Tibial nerve (tissue), 4 donors: ENCODE results near the gene IZUMO2. TPM values are rescaled to one million over a fixed set of nuclear protein-coding genes. Genes with fewer than 3 reads are reported as not detected.
A peak's percentile ranks its signal among the peaks of the same experiment; 100 is the strongest.

ENCODE experiments used
- DNase-seq, 2 donors: peaks; one replicate each; pipeline ENCODE4 v3.0.0-alpha.2; 2019; ENCODE audit warnings: low spot score in 2 of 2
- H3K27ac ChIP-seq, 4 donors: fragments of 200-600 bp; sonication (generic) in 3 of 4; one replicate each; pipeline ENCODE4 v1.5.1; 2017 to 2019; ENCODE audit warnings: mild to moderate bottlenecking in 1 of 4
- H3K27me3 ChIP-seq, 2 donors: fragments of 200-600 bp; sonication (generic) in 1 of 2; one replicate each; pipeline versions ENCODE4 v1.5.1 to v1.6.0; 2017 to 2019
- H3K36me3 ChIP-seq, 3 donors: fragments of 200-600 bp; sonication (generic); one replicate each; pipeline ENCODE4 v1.5.1; 2018 to 2019
- H3K4me1 ChIP-seq, 4 donors: fragments of 200-600 bp; sonication (generic) in 3 of 4; one replicate each; pipeline ENCODE4 v1.5.1; 2017 to 2019
- H3K4me3 ChIP-seq, 4 donors: fragments of 200-600 bp; sonication (generic) in 3 of 4; one replicate each; pipeline ENCODE4 v1.5.1; 2017 to 2019; ENCODE audit warnings: mild to moderate bottlenecking in 1 of 4, moderate library complexity in 1 of 4
- H3K9me3 ChIP-seq, 4 donors: fragments of 200-600 bp; sonication (generic) in 3 of 4; one replicate each; pipeline ENCODE4 v1.5.1; 2017 to 2019
- CTCF ChIP-seq, 5 experiments: fragments of 200-600 bp in 3 of 5; fragments of 450-650 bp in 2 of 5; sonication (generic) in 3 of 5; IDR thresholded peaks; one replicate each; pipeline ENCODE4 v1.5.1; 2016 to 2019; ENCODE audit warnings: antibody characterized with exemption in 5 of 5, mild to moderate bottlenecking in 3 of 5, moderate library complexity in 2 of 5
- EP300 ChIP-seq, 2 donors: sonication (generic); formaldehyde crosslinking; IDR thresholded peaks; one replicate each; pipeline ENCODE4 v1.6.1; 2017; ENCODE audit warnings: antibody characterized with exemption in 2 of 2, mild to moderate bottlenecking in 1 of 2
- POLR2A ChIP-seq, 2 donors: fragments of 450-650 bp; IDR thresholded peaks; one replicate each; pipeline ENCODE4 v1.6.1; 2017; ENCODE audit warnings: antibody characterized with exemption in 2 of 2, mild to moderate bottlenecking in 2 of 2, moderate library complexity in 2 of 2
- WGBS, 2 donors: methylation state at CpG; one replicate each; pipeline ENCODE4 v1.1.5; 2018; 5-methylcytosine and 5-hydroxymethylcytosine counted together
- total RNA-seq, 4 donors: library from RNA; depleted of rRNA; stranded (reverse); fragments of >200 nt; gene quantifications; one replicate each; pipeline ENCODE4 v1.1.0, GENCODE V29; 2016

Gene IZUMO2
- total RNA-seq, 4 donors from 2014 or later: not detected

- Histone ChIP-seq H3K9me3 (peaks cover 0 to 21% (median 5%) of the 10 kb centered on the region in 4 donors), H3K36me3 (no peaks in the 10 kb centered on the region), H3K4me3 (no peak overlapping the region), H3K27ac (no peak overlapping the region), H3K4me1 (no peaks in the 10 kb centered on the region), H3K27me3 (peaks cover 0 to 7% of the 10 kb centered on the region in 2 donors)
- no peak for TF ChIP-seq POLR2A (IDR thresholded peaks at IDR 0.05)
- no peak for TF ChIP-seq CTCF (IDR thresholded peaks at IDR 0.05)
- no peak for DNase-seq
Measured at GRCh38 chr19:50158577-50158976, 4.5 kb downstream of the IZUMO2 start.

- 83 to 89% methylated on average over 8 of the region's 8 CpGs for WGBS, 2 donors
- H3K27me3 ChIP-seq: no peaks in the 10 kb centered on the region
Measured at GRCh38 chr19:50155520-50156109, 7.5 kb downstream of the IZUMO2 start.

GRCh38 chr19:50154529-50154928 lies 8.6 kb downstream of the IZUMO2 start:
- no peaks in the 10 kb centered on the region for H3K36me3 ChIP-seq
- WGBS, 2 donors: 80 to 81% methylated on average over 16 of the region's 16 CpGs
- H3K4me3 ChIP-seq: no peak overlapping the region
- DNase-seq: no peak
- H3K27ac ChIP-seq: no peak overlapping the region
- TF ChIP-seq EP300 (IDR thresholded peaks at IDR 0.05): no peak
- TF ChIP-seq CTCF (IDR thresholded peaks at IDR 0.05): no peak
- no peak for TF ChIP-seq POLR2A (IDR thresholded peaks at IDR 0.05)
- H3K27me3 ChIP-seq: no peaks in the 10 kb centered on the region
- peaks cover 0 to 20% (median 5%) of the 10 kb centered on the region in 4 donors for H3K9me3 ChIP-seq
- H3K4me1 ChIP-seq: no peaks in the 10 kb centered on the region

More at GRCh38 chr19:50155520-50156109, 7.5 kb downstream of the IZUMO2 start:
- H3K27ac ChIP-seq: no peak overlapping the region
- TF ChIP-seq CTCF (IDR thresholded peaks at IDR 0.05) (no peak), EP300 (IDR thresholded peaks at IDR 0.05) (no peak), POLR2A (IDR thresholded peaks at IDR 0.05) (no peak)
- H3K4me1 ChIP-seq: no peaks in the 10 kb centered on the region
- H3K9me3 ChIP-seq: peaks cover 0 to 21% (median 5%) of the 10 kb centered on the region in 4 donors
- H3K36me3 ChIP-seq: no peaks in the 10 kb centered on the region
- DNase-seq: no peak
- no peak overlapping the region for H3K4me3 ChIP-seq

- 63 to 77% methylated on average over 4 of the region's 4 CpGs for WGBS, 2 donors
- H3K27me3 ChIP-seq: no peaks in the 10 kb centered on the region
- no peak for DNase-seq
- peaks cover 0 to 4% (median 0%) of the 10 kb centered on the region in 4 donors for H3K9me3 ChIP-seq
- no peak overlapping the region for H3K27ac ChIP-seq
- H3K4me3 ChIP-seq: no peak overlapping the region
- TF ChIP-seq EP300 (IDR thresholded peaks at IDR 0.05) (no peak), CTCF (IDR thresholded peaks at IDR 0.05) (no peak), POLR2A (IDR thresholded peaks at IDR 0.05) (no peak)
- H3K36me3 ChIP-seq: no peaks in the 10 kb centered on the region
- H3K4me1 ChIP-seq: no peaks in the 10 kb centered on the region
Measured at GRCh38 chr19:50152578-50152977, 10.5 kb downstream of the IZUMO2 start.

- Histone ChIP-seq H3K27me3 (no peaks in the 10 kb centered on the region), H3K9me3 (peaks cover 0 to 4% (median 0%) of the 10 kb centered on the region in 4 donors), H3K36me3 (no peaks in the 10 kb centered on the region), H3K27ac (no peak overlapping the region), H3K4me3 (peak overlapping the region in 1 of 4 donors; percentile 63), H3K4me1 (peaks cover 0 to 7% (median 0%) of the 10 kb centered on the region in 4 donors)
- no peak for TF ChIP-seq EP300 (IDR thresholded peaks at IDR 0.05)
- TF ChIP-seq CTCF (IDR thresholded peaks at IDR 0.05): no peak
- TF ChIP-seq POLR2A (IDR thresholded peaks at IDR 0.05): no peak
- DNase-seq: no peak
Measured at GRCh38 chr19:50148528-50148927, 14.6 kb downstream of the IZUMO2 start.
